GM12878 (cell line): ENCODE data around the gene NFAM1.

Experiments used
- CTCF ChIP-seq, 3 experiments: IDR thresholded peaks in 2 of 3; conservative IDR thresholded peaks in 1 of 3; 2 replicates each; pipeline ENCODE4 v1.5.1; 2011; ENCODE audit warnings: low read depth in 3 of 3, low read length in 3 of 3, mild to moderate bottlenecking in 3 of 3, control low read depth in 2 of 3, moderate library complexity in 2 of 3, inconsistent platforms in 1 of 3, mixed read lengths in 1 of 3; ENCODE audit not compliant: control insufficient read depth in 2 of 3, insufficient read depth in 1 of 3; ENCODE audit errors: extremely low read depth in 1 of 3
- FOXM1 ChIP-seq: IDR thresholded peaks from 2 replicates; pipeline ENCODE4 v1.6.1; 2012; ENCODE audit warnings: low read depth, mild to moderate bottlenecking, inconsistent platforms, low read length, moderate library complexity
- HDAC6 ChIP-seq: fragments of 200-600 bp; sonication (generic); IDR thresholded peaks from one replicate; pipeline ENCODE4 v1.8.0; 2017; ENCODE audit warnings: antibody characterized with exemption; ENCODE audit not compliant: unreplicated experiment
- NRF1 ChIP-seq: conservative IDR thresholded peaks from 2 replicates; pipeline ENCODE4 v1.6.1; 2011; ENCODE audit warnings: mild to moderate bottlenecking, low read depth, low read length, improper control_type of control experiment
- PBX3 ChIP-seq: IDR thresholded peaks from 2 replicates; pipeline ENCODE4 v1.6.1; 2011; ENCODE audit warnings: mild to moderate bottlenecking, low read depth, low read length, moderate library complexity; ENCODE audit not compliant: insufficient replicate concordance
- POLR2A ChIP-seq: IDR thresholded peaks from 2 replicates; pipeline ENCODE4 v1.6.1; 2011; ENCODE audit warnings: low read depth, mild to moderate bottlenecking, low read length
- POLR2AphosphoS5 ChIP-seq: IDR thresholded peaks from 2 replicates; pipeline ENCODE4 v1.6.1; 2011; ENCODE audit warnings: mild to moderate bottlenecking, low read length, inconsistent platforms
- REST ChIP-seq: IDR thresholded peaks from 2 replicates; pipeline ENCODE4 v1.6.1; 2012; ENCODE audit warnings: mild to moderate bottlenecking, low read depth, low read length
- SIN3A ChIP-seq: IDR thresholded peaks from 2 replicates; pipeline ENCODE4 v1.6.1; 2012; ENCODE audit warnings: low read depth, low read length, improper control_type of control experiment
- USF2 ChIP-seq: IDR thresholded peaks from 2 replicates; pipeline ENCODE4 v1.6.1; 2011; ENCODE audit warnings: low read depth, low read length, improper control_type of control experiment, borderline replicate concordance
- ZBED1 ChIP-seq: IDR thresholded peaks from 2 replicates; pipeline ENCODE4 v1.6.1; 2016; ENCODE audit warnings: borderline replicate concordance
- ZNF274 ChIP-seq: IDR thresholded peaks from one replicate; pipeline ENCODE4 v1.8.0; 2011; ENCODE audit not compliant: insufficient read length, insufficient read depth

GRCh38 chr22:42343531-42344081 is 88.6 kb downstream of the NFAM1 start:
- TF ChIP-seq USF2, result no peak
- no peak for TF ChIP-seq SIN3A
- TF ChIP-seq POLR2AphosphoS5, result no peak
- no peak for TF ChIP-seq HDAC6
- TF ChIP-seq ZBED1, result no peak
- no peak for TF ChIP-seq CTCF (IDR thresholded peaks at IDR 0.05 in 2 of 3, conservative IDR thresholded peaks at IDR 0.05 in 1 of 3; ENCODE audit: control insufficient read depth in 2 of 3, extremely low read depth in 1 of 3, insufficient read depth in 1 of 3, low read depth in 3 of 3, low read length in 3 of 3)
- no peak for TF ChIP-seq NRF1
- TF ChIP-seq POLR2A, result no peak
- TF ChIP-seq ZNF274, result no peak
- TF ChIP-seq PBX3, result no peak
- TF ChIP-seq FOXM1, result no peak
- TF ChIP-seq REST, result no peak
